Activated CD4-positive, alpha-beta T cell treated with anti-CD3 and anti-CD28 coated beads for 48 hours (primary cell): ENCODE data around the gene FAHD2A.
"Not testable (repeated sequence)": the region's sequence is repeated elsewhere in the genome, so short reads cannot be mapped to it uniquely, and the experiment has no call there.

Source experiments
- DNase-seq: peaks from one replicate; pipeline ENCODE4 v3.0.0-alpha.2; 2020

FAHD2A gene

GRCh38 chr2:95402370-95403203, at the start of gene FAHD2A:
Gene FAHD2A (plus strand): TSS chr2:95402708. CDS start chr2:95405559, 2,851 bp downstream.
- DNase-seq: peak; percentile 98

DNA sequence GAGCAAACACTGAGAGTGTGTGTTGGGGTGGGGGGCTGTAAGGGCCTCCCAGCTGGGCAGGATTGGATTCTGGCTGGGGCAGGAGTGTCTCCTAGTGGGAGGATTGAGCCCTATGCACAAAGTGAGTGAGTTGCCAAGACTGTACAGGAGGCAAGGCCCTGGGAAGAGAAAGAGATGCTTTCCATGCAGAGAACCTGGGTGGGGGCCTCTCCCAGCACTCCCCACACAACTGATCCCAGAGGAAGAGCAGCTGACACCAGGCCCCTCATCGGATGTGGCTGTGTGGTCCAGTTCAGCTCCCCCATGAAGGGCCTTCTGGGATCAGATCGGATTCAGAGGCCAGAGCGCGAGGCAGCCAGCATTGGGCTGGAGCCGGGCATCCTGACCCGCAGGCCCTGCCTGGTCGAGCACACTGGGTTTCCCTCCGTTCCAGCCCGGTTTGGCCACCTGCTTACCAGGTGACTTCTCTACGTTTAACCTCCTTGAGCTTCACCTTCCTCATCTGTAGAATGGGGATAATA, 49.4 kb upstream of the FAHD2A start:
- no peak for DNase-seq

GRCh38 chr2:95353613-95354468, 48.7 kb upstream of the FAHD2A start:
- DNase-seq: no peak

DNA sequence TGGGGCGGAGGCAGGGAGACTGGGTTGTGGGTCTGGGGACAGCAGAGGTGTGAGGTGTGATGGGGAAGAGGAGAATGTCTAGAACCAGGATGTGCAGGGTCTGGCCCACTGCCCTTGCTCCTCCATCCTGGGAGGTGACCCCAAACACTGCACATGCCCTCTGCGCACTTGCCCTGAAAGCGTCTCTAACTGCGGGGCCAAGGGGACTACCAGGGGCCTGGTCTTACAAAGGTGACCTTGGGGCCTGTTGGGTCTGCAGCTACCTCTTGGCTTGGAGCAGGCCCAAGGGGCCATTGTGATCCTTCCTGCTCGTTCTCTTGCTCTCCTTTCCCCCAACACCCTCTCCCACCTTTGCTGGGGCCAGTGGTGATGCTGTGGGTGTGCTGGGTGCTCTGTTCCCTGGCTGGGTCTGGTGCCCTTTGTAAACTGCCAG, 48.0 kb upstream of the FAHD2A start:
- DNase-seq: no peak

DNA sequence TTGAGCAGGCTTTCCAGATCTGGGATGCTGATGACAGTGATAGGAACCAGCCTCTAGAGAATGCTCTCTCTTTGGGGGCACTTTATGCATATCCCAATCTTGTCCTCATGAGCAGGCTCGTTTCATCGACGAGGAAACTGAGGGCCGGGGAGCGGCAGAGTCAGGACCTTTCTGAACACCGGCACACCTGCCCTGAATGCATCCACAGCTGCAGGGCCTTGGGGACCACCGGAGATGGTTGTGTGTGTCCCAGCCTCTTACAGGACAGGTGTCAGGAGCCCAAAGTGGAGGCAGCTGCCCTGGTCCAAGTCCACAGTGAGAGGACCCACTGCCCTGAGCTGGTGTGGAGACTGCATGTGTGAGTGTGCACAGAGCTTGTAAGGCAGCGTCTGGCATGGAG, 47.6 kb upstream of the FAHD2A start:
- no peak for DNase-seq

DNA sequence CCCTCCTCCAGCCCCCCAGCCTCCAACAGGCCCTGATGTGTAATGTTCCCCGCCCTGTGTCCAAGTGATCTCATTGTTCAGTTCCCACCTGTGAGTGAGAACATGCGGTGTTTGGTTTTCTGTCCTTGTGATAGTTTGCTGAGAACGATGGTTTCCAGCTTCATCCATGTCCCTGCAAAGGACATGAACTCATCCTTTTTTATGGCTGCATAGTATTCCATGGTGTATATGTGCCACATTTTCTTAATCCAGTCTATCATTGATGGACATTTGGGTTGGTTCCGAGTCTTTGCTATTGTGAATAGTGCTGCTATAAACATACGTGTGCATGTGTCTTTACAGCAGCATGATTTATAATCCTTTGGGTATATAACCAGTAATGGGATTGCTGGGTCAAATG, 47.0 kb upstream of the FAHD2A start:
- DNase-seq: not testable (repeated sequence)

GRCh38 chr2:95356821-95357700, 45.4 kb upstream of the FAHD2A start:
- DNase-seq: no peak

- no peak for DNase-seq
Measured at GRCh38 chr2:95357717-95358280, 44.7 kb upstream of the FAHD2A start.

GRCh38 chr2:95359031-95359430, 43.5 kb upstream of the FAHD2A start:
- no peak for DNase-seq

GRCh38 chr2:95359501-95359930, 43.0 kb upstream of the FAHD2A start:
- DNase-seq: no peak

GRCh38 chr2:95361216-95361980, 41.1 kb upstream of the FAHD2A start:
- no peak for DNase-seq

DNA sequence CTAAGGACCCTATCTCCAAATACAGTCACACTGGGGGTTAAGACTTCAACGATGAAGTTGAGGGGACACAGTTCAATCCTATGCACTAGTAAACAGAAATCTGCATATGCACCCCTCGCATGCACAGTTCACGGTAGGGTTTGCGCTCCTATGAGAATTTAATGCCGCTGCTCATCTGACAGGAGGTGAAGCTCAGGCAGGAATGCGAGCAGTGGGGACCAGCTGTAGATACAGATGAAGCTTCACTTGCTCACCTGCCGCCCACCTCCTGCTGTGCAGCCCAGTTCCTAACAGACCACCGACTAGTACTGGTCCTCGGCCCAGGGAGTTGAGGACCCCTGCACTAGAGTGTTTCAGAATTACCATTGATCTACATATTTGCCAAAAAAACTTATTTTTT, 40.0 kb upstream of the FAHD2A start:
- DNase-seq: no peak

GRCh38 chr2:95366514-95366913, 36.0 kb upstream of the FAHD2A start:
- DNase-seq: no peak

- DNase-seq: no peak
Measured at GRCh38 chr2:95372216-95372829, 30.2 kb upstream of the FAHD2A start.

DNA sequence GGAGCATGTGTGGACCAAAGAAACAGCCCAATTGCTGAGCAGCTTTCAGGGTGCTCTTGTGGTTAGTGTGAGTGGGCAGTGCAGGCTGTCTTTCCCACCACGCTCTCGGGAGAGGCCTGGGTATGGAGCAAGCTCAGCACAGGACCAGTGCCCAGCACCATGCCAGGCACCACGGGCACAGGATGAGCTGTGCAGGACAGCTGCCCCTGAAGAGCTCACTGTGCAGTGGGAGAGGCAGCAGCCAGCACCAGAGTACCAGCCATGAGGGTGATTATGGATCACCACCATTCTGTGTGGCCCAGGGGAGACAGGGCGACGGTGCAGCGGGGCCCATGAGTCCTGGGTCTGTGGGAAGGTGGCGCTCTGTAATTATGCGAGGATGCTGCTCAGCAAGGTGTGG, 29.7 kb upstream of the FAHD2A start:
- no peak for DNase-seq

DNA sequence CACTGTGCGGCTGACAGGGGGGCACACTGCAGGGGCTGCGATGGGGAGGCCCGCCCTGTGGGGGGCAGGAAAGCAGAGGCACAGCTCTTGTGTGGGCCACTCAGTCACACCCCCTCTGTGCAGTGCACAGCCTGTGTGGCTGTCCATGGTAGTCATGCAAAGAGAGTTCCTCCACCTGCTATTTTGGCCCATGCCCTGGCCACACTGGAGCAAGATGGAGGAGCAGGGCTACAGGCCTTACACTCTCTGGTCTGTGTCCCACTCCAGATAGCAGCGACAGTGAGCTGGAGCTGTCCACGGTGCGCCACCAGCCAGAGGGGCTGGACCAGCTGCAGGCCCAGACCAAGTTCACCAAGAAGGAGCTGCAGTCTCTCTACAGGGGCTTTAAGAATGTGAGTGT, 28.5 kb upstream of the FAHD2A start:
- no peak for DNase-seq

DNA sequence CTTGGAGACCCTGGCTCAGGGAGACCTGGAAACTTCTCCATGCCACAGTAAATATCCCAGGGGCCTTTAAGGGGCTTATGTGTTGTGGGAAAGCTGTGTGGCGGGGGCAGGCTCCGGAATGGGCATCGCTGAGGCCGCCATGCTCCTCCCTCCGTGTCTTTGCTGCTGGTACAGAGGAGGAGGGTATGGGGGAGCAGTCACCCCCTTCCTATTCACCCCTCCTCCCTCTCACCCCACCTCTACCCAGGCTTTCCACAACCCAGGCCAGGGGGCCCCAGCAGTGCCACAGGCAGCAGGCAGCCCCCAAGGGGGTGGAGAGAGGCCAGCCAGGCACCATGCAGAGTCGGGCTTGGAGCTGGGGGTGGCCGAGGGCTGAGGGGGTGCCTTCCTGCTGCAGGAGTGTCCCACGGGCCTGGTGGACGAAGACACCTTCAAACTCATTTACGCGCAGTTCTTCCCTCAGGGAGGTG, 28.0 kb upstream of the FAHD2A start:
- no peak for DNase-seq

GRCh38 chr2:95374921-95375471, 27.5 kb upstream of the FAHD2A start:
- DNase-seq: no peak

- no peak for DNase-seq
Measured at GRCh38 chr2:95375532-95376150, 26.9 kb upstream of the FAHD2A start.
